Upper lobe of left lung (tissue), 4 donors: ENCODE measurements around the gene USP6NL.

Experiments
- CTCF ChIP-seq, 6 experiments: fragments of 450-650 bp in 4 of 6; fragments of 200-600 bp in 2 of 6; sonication (generic) in 2 of 6; IDR thresholded peaks; one replicate each; pipeline ENCODE4 v1.5.1; 2016 to 2019; ENCODE audit warnings: antibody characterized with exemption in 6 of 6
- POLR2A ChIP-seq, 4 donors: fragments of 450-650 bp; IDR thresholded peaks; one replicate each; pipeline ENCODE4 v1.5.1; 2016 to 2017; ENCODE audit warnings: antibody characterized with exemption in 4 of 4, mild to moderate bottlenecking in 2 of 4

- no peak for TF ChIP-seq CTCF (IDR thresholded peaks at IDR 0.05)
- no peak for TF ChIP-seq POLR2A (IDR thresholded peaks at IDR 0.05)
Observed at GRCh38 chr10:11629731-11630130, 18.3 kb upstream of the USP6NL start.
